ENCODE measurements around the gene CLK4.

DNA sequence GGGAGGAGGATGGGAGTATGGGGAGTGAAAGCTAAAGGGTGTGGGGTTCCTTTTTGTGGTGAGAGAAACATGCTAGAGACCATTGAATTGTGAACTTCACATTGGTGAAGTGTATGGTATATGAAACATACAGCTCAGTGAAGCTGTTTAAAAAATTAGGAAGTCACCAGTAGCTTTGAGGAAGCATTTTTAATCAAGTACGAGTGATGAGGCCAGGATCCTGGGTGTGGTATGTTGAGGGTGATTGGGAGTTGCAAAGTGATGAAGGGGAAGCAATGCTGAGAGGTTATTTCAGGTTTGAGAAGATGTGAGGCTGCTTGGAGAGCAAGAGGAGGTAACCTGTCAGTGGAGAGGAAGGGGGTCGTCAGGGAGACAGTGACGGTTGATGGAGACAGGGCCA is 22.7 kb upstream of the CLK4 start:
- TF ChIP-seq PHF8 (IDR thresholded peaks at IDR 0.05; ENCODE audit: borderline replicate concordance, low read depth) (no peak), CEBPB (IDR thresholded peaks at IDR 0.05) (no peak), SMC3 (IDR thresholded peaks at IDR 0.05) (no peak), CHD4 (IDR thresholded peaks at IDR 0.05; ENCODE audit: borderline replicate concordance) (no peak), POLR2A (IDR thresholded peaks at IDR 0.05; ENCODE audit: low read length) (no peak), HEYL (CRISPR knock-in tag; IDR thresholded peaks at IDR 0.05) (no peak), MAX (IDR thresholded peaks at IDR 0.05) (no peak), EP300 (IDR thresholded peaks at IDR 0.05) (no peak)
- TF ChIP-seq, protein P1, sequence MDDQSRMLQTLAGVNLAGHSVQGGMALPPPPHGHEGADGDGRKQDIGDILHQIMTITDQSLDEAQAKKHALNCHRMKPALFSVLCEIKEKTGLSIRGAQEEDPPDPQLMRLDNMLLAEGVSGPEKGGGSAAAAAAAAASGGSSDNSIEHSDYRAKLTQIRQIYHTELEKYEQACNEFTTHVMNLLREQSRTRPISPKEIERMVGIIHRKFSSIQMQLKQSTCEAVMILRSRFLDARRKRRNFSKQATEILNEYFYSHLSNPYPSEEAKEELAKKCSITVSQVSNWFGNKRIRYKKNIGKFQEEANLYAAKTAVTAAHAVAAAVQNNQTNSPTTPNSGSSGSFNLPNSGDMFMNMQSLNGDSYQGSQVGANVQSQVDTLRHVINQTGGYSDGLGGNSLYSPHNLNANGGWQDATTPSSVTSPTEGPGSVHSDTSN (IDR thresholded peaks at IDR 0.05): no peak
- TF ChIP-seq, protein P2, sequence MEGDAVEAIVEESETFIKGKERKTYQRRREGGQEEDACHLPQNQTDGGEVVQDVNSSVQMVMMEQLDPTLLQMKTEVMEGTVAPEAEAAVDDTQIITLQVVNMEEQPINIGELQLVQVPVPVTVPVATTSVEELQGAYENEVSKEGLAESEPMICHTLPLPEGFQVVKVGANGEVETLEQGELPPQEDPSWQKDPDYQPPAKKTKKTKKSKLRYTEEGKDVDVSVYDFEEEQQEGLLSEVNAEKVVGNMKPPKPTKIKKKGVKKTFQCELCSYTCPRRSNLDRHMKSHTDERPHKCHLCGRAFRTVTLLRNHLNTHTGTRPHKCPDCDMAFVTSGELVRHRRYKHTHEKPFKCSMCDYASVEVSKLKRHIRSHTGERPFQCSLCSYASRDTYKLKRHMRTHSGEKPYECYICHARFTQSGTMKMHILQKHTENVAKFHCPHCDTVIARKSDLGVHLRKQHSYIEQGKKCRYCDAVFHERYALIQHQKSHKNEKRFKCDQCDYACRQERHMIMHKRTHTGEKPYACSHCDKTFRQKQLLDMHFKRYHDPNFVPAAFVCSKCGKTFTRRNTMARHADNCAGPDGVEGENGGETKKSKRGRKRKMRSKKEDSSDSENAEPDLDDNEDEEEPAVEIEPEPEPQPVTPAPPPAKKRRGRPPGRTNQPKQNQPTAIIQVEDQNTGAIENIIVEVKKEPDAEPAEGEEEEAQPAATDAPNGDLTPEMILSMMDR (IDR thresholded peaks at IDR 0.05): no peak
- TF ChIP-seq, protein P3, sequence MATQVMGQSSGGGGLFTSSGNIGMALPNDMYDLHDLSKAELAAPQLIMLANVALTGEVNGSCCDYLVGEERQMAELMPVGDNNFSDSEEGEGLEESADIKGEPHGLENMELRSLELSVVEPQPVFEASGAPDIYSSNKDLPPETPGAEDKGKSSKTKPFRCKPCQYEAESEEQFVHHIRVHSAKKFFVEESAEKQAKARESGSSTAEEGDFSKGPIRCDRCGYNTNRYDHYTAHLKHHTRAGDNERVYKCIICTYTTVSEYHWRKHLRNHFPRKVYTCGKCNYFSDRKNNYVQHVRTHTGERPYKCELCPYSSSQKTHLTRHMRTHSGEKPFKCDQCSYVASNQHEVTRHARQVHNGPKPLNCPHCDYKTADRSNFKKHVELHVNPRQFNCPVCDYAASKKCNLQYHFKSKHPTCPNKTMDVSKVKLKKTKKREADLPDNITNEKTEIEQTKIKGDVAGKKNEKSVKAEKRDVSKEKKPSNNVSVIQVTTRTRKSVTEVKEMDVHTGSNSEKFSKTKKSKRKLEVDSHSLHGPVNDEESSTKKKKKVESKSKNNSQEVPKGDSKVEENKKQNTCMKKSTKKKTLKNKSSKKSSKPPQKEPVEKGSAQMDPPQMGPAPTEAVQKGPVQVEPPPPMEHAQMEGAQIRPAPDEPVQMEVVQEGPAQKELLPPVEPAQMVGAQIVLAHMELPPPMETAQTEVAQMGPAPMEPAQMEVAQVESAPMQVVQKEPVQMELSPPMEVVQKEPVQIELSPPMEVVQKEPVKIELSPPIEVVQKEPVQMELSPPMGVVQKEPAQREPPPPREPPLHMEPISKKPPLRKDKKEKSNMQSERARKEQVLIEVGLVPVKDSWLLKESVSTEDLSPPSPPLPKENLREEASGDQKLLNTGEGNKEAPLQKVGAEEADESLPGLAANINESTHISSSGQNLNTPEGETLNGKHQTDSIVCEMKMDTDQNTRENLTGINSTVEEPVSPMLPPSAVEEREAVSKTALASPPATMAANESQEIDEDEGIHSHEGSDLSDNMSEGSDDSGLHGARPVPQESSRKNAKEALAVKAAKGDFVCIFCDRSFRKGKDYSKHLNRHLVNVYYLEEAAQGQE (IDR thresholded peaks at IDR 0.05): no peak
